ENCODE data around the gene AP4S1.
A peak's percentile ranks its signal among the peaks of the same experiment; 100 is the strongest.

AP4S1 gene

DNA sequence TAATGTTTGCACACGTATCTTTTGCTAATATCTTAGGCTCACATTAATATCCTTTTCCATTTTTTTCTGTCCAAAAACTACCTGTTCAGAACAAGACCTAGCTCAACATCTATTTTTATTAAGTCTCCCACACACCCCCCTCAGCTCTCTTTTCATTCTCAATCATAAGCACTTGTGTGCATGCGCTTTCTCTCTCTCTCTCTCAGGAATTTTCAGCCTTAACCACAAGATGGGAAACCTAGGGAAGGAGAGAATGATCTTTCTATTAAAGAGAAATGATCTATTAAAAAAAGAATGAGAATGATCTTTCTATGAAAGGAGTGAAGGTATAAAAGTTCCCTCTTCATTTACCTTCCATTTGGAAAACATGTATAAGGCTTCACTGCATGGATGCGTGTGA lies 39.7 kb upstream of the AP4S1 start:
- TF ChIP-seq, protein P1, sequence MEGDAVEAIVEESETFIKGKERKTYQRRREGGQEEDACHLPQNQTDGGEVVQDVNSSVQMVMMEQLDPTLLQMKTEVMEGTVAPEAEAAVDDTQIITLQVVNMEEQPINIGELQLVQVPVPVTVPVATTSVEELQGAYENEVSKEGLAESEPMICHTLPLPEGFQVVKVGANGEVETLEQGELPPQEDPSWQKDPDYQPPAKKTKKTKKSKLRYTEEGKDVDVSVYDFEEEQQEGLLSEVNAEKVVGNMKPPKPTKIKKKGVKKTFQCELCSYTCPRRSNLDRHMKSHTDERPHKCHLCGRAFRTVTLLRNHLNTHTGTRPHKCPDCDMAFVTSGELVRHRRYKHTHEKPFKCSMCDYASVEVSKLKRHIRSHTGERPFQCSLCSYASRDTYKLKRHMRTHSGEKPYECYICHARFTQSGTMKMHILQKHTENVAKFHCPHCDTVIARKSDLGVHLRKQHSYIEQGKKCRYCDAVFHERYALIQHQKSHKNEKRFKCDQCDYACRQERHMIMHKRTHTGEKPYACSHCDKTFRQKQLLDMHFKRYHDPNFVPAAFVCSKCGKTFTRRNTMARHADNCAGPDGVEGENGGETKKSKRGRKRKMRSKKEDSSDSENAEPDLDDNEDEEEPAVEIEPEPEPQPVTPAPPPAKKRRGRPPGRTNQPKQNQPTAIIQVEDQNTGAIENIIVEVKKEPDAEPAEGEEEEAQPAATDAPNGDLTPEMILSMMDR (IDR thresholded peaks at IDR 0.05; ENCODE audit: low read depth, low read length, missing control alignments): no peak
- in situ Hi-C loops (cut with HindIII; ENCODE audit: low sequenced_read_pairs): no loop called here
- no peak for DNase-seq (ENCODE audit: low read depth)
- H3K4me3 ChIP-seq (ENCODE audit: low read depth, low read length): no peak overlapping the region

DNA sequence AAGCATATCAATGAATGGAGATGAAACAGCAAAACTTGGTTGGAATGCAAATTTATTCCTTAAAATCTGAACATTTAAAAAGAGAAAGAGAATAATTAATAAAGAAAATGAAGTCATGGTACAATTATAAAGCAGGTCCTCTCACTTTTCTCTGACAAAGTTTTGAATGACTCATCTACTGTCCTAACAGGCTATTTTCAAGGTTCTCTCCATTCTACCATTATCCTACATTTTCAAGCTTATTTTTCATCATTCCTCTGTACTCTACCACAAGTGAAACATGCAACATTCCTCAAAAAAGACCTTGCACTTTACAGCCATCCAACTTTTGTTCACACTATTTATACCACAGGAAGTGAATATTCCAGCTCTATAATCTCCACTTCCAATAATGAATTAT lies 36.9 kb upstream of the AP4S1 start:
- in situ Hi-C loops (cut with HindIII; ENCODE audit: low sequenced_read_pairs): no loop called here
- TF ChIP-seq, protein P1 (IDR thresholded peaks at IDR 0.05; ENCODE audit: low read depth, low read length, missing control alignments): no peak
- no peak for DNase-seq (ENCODE audit: low read depth)
- H3K4me3 ChIP-seq (ENCODE audit: low read depth, low read length): no peak overlapping the region

DNA sequence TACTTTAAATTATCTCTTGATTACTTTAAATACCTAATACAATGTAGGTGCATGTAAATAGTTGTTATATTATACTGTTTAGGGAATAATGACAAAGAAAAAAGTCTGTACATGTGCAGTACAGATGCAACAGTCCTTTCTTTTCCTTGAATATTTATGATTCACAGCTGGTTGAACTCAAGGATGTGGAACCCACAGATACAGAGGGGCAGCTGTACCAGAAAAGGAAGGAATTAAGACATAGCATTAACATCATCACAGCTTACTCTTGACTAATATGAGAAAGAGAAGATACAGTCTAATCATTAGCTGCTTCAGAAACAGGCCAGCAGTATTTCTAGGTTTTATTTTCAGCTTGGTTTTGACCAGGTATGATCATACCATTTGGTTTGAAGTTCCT lies 34.7 kb upstream of the AP4S1 start:
- TF ChIP-seq, protein P1 (IDR thresholded peaks at IDR 0.05; ENCODE audit: low read depth, low read length, missing control alignments): no peak
- H3K4me3 ChIP-seq (ENCODE audit: low read depth, low read length): no peak overlapping the region
- DNase-seq (ENCODE audit: low read depth): no peak
- in situ Hi-C loops (cut with HindIII; ENCODE audit: low sequenced_read_pairs): no loop called here

DNA sequence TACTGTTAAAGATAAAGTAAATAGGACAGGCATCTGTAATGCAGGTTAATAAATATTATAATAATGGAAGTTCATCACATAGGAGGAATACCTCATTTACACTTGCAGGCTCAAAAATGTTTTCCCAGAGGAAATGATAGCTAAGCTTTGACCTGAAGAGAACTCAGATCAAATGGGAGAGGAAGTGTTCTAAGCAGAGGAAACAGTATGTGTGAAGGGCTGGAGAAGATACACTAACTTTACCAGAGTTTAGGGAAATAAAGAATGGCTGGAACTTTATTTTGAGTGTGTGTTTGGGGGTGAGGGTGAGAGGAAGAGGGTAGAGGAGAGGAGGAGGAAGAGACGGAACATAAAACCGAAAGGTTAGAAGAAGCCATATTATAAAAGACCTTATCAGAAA lies 34.0 kb upstream of the AP4S1 start:
- in situ Hi-C loops (cut with HindIII; ENCODE audit: low sequenced_read_pairs): no loop called here
- no peak overlapping the region for H3K4me3 ChIP-seq (ENCODE audit: low read depth, low read length)
- no peak for DNase-seq (ENCODE audit: low read depth)
- TF ChIP-seq, protein P1 (IDR thresholded peaks at IDR 0.05; ENCODE audit: low read depth, low read length, missing control alignments): no peak

DNA sequence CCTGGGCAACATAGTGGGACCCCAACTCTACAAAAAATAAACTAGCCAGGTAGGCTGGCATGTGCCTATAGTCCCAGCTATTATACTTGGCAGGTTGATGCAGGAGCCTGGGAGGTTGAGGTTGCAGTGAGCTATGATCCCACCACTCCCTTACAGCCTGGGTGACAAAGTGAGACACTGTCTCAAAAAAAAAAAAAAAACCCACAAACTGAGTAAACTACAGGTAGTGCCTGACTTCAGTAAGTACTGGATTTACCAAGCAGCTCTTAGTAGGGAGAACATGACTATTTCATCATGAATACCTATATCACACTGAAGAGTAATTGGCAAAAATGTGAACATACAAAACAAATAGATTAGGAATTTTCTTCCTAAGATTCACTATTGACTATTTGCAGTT lies 32.4 kb upstream of the AP4S1 start:
- in situ Hi-C loops (cut with HindIII; ENCODE audit: low sequenced_read_pairs): no loop called here
- DNase-seq (ENCODE audit: low read depth): no peak
- TF ChIP-seq, protein P1 (IDR thresholded peaks at IDR 0.05; ENCODE audit: low read depth, low read length, missing control alignments): no peak
- no peak overlapping the region for H3K4me3 ChIP-seq (ENCODE audit: low read depth, low read length)

DNA sequence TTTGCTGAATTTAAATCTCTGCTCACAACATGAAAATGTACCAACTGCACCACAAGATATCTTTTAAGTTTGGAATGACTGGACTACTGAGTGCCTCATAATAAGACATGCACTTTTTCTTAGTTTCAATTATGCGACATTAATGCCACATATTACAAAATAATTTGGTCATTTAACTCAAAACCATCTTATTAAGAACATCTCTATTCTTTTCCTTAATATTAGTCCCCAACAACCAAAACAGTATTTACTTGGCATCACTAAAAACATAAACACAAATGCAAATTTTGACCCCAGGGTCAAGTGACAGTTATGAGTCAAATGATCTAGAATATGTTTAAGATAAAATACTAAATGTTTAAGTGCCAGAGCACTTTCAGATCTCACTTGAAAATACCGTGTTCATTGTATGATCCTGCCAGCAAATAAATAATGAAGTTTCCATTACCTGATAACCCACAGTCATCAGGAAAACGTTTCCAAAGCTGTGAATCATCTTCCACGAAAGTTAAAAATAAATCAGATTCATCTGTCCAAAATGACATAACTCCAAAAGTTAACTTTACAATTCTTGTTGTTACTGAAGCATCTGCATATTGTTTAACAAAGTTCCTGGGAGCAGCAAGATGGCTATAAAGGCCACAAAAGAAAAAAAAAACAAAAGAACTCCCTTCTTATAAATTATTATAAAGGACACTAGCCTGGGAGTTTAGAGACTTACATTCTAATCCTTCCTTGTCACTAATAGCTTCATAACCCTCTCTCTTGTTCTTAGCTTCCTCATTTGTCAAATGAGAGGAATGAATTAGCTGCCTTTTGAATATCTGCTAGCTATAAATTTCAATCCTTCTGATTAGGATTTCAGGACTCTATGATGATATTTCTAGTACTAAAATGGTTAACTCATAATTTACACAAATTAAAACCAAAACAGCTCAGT lies 30.5 kb upstream of the AP4S1 start:
- no peak overlapping the region for H3K4me3 ChIP-seq (ENCODE audit: low read depth, low read length)
- in situ Hi-C loops (cut with HindIII; ENCODE audit: low sequenced_read_pairs): no loop called here
- DNase-seq (ENCODE audit: low read depth): peak; percentile 5
- TF ChIP-seq, protein P1 (IDR thresholded peaks at IDR 0.05; ENCODE audit: low read depth, low read length, missing control alignments): no peak

Measured in astrocyte of the cerebellum (primary cell).